SK-N-SH treated with all-trans-retinoic acid at 6 μM for 48 hours (cell line): Measurements from ENCODE around the gene DDIT3.

Experiments used
- ATAC-seq: fragments of 200-7000 bp; cut with Tn5 transposase; 3 replicates; pipeline ENCODE4 v1.9.1; 2020; ENCODE audit warnings: mild to moderate bottlenecking, moderate library complexity
- ARNTL ChIP-seq: fragments of 450-650 bp; formaldehyde crosslinking; IDR thresholded peaks from 2 replicates; pipeline ENCODE4 v1.5.0; 2020; ENCODE audit warnings: low read depth, mild to moderate bottlenecking, moderate library complexity, borderline replicate concordance
- BACH2 ChIP-seq: fragments of 250-450 bp; sonication (Bioruptor Pico); IDR thresholded peaks from 2 replicates; pipeline ENCODE4 v1.9.0; 2021; ENCODE audit warnings: mild to moderate bottlenecking, borderline replicate concordance
- CSDC2 ChIP-seq: fragments of 250-450 bp; sonication (Bioruptor Pico); IDR thresholded peaks from 2 replicates; pipeline ENCODE4 v1.5.0; 2020; ENCODE audit warnings: mild to moderate bottlenecking, moderate library complexity
- ESRRG ChIP-seq: fragments of 250-450 bp; sonication (Bioruptor Pico); IDR thresholded peaks from 2 replicates; pipeline ENCODE4 v1.6.1; 2021; ENCODE audit warnings: mild to moderate bottlenecking
- ISL1 ChIP-seq: fragments of 250-450 bp; sonication (Bioruptor Pico); IDR thresholded peaks from 2 replicates; pipeline ENCODE4 v2.1.2; 2022; ENCODE audit warnings: mild to moderate bottlenecking, moderate library complexity
- OSR1 ChIP-seq: fragments of 250-450 bp; sonication (Bioruptor Pico); IDR thresholded peaks from 2 replicates; pipeline ENCODE4 v1.8.0; 2022; ENCODE audit warnings: moderate library complexity, mild to moderate bottlenecking, inconsistent platforms
- PPARA ChIP-seq: fragments of 250-450 bp; sonication (Bioruptor Pico); IDR thresholded peaks from 2 replicates; pipeline ENCODE4 v1.5.0; 2020; ENCODE audit warnings: mild to moderate bottlenecking, borderline replicate concordance
- RARB ChIP-seq: fragments of 250-450 bp; sonication (Bioruptor Pico); IDR thresholded peaks from 2 replicates; pipeline ENCODE4 v1.8.0; 2021; ENCODE audit warnings: mild to moderate bottlenecking, moderate library complexity
- SNAI2 ChIP-seq: fragments of 250-450 bp; sonication (Bioruptor Pico); IDR thresholded peaks from 2 replicates; pipeline ENCODE4 v1.5.0; 2020; ENCODE audit warnings: mild to moderate bottlenecking, moderate library complexity
- TCF4 ChIP-seq: fragments of 250-450 bp; sonication (Bioruptor Pico); IDR thresholded peaks from 2 replicates; pipeline ENCODE4 v1.8.0; 2021; ENCODE audit warnings: mild to moderate bottlenecking, moderate library complexity, borderline replicate concordance
- TOX ChIP-seq: fragments of 250-450 bp; sonication (Bioruptor Pico); IDR thresholded peaks from 2 replicates; pipeline ENCODE4 v1.8.0; 2021; ENCODE audit warnings: mild to moderate bottlenecking, moderate library complexity, borderline replicate concordance
- ZC3H10 ChIP-seq: fragments of 250-450 bp; sonication (Bioruptor Pico); IDR thresholded peaks from 2 replicates; pipeline ENCODE4 v1.5.1; 2021; ENCODE audit warnings: mild to moderate bottlenecking, moderate library complexity
- ZFP3 ChIP-seq: fragments of 250-450 bp; sonication (Bioruptor Pico); IDR thresholded peaks from 2 replicates; pipeline ENCODE4 v1.5.0; 2020; ENCODE audit warnings: mild to moderate bottlenecking, moderate library complexity
- ZFP30 ChIP-seq: fragments of 450-650 bp; formaldehyde crosslinking; IDR thresholded peaks from 2 replicates; pipeline ENCODE4 v1.5.0; 2022; ENCODE audit warnings: mild to moderate bottlenecking, moderate library complexity
- ZNF565 ChIP-seq: fragments of 450-650 bp; formaldehyde crosslinking; conservative IDR thresholded peaks from 2 replicates; pipeline ENCODE4 v1.5.0; 2020; ENCODE audit warnings: low read depth, mild to moderate bottlenecking, moderate library complexity
- ZNF8 ChIP-seq: fragments of 450-650 bp; formaldehyde crosslinking; IDR thresholded peaks from 2 replicates; pipeline ENCODE4 v1.5.0; 2020; ENCODE audit warnings: mild to moderate bottlenecking, moderate library complexity
- TF ChIP-seq, protein P1 (sequence below): fragments of 250-450 bp; sonication (Bioruptor Pico); IDR thresholded peaks from 2 replicates; pipeline ENCODE4 v1.8.0; 2020; ENCODE audit warnings: mild to moderate bottlenecking, moderate library complexity, borderline replicate concordance
- TF ChIP-seq, protein P2 (sequence below): fragments of 250-450 bp; sonication (Bioruptor Pico); IDR thresholded peaks from 2 replicates; pipeline ENCODE4 v1.5.1; 2021; ENCODE audit warnings: mild to moderate bottlenecking, moderate library complexity
- TF ChIP-seq, protein P3 (sequence below): fragments of 250-450 bp; sonication (Bioruptor Pico); IDR thresholded peaks from 2 replicates; pipeline ENCODE4 v1.5.1; 2020; ENCODE audit warnings: low read depth, mild to moderate bottlenecking, moderate library complexity
- TF ChIP-seq, protein P4 (sequence below): fragments of 250-450 bp; sonication (Bioruptor Pico); IDR thresholded peaks from 2 replicates; pipeline ENCODE4 v1.8.0; 2021; ENCODE audit warnings: low read depth, mild to moderate bottlenecking, moderate library complexity, borderline replicate concordance

DDIT3 gene

DNA sequence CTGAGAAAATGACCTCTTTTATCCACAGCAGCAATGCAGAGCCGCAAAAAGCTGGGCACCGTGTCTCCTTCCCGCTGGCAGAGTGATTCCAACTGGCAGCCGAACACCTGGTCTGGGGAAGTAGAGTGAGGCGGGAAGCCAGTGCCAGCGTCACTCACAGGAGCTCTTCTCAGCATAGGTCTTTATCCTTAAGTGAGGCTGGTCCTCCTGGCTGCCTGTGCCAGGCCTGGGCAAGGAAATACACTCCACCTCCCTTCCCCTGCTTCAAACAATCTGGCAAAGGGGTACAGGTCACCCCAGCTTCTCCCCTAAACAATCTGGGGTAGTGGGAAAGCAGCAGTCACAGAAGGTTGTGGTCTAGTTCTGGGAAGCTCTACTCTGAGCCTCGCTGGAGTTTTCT is 45.5 kb downstream of the DDIT3 start:
- peak; percentile 5; the same call in 1 of the 3 replicates for ATAC-seq

DNA sequence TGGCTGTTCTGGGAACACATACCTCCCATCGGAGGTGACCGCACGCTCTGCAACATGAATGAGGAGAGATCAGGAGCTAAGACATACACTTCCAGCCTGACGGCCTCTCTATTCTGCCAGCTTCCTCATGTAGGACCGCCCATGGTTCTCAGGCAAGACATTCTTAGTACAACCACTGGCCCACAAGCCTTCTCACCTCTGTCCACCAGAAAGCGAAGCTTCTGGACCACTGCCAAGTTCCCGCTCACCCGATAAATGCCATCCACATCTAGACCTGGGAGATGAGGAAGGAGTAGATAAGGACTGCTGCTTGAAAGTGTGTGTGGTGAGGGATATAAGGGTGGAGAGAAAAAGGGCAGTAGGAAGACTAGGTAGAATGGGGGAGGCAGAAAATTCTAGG is 45.9 kb downstream of the DDIT3 start:
- no peak for TF ChIP-seq ARNTL (CRISPR knock-in tag)
- no peak for ATAC-seq

More for the DNA sequence above, 45.5 kb downstream of the DDIT3 start:
- TF ChIP-seq ZNF565 (CRISPR knock-in tag) (no peak), ESRRG (CRISPR knock-in tag) (no peak), ARNTL (CRISPR knock-in tag) (no peak), RARB (CRISPR knock-in tag) (no peak), OSR1 (CRISPR knock-in tag) (no peak), CSDC2 (CRISPR knock-in tag) (no peak), ZNF8 (CRISPR knock-in tag) (no peak), ZC3H10 (CRISPR knock-in tag) (no peak)
- TF ChIP-seq, protein P1, sequence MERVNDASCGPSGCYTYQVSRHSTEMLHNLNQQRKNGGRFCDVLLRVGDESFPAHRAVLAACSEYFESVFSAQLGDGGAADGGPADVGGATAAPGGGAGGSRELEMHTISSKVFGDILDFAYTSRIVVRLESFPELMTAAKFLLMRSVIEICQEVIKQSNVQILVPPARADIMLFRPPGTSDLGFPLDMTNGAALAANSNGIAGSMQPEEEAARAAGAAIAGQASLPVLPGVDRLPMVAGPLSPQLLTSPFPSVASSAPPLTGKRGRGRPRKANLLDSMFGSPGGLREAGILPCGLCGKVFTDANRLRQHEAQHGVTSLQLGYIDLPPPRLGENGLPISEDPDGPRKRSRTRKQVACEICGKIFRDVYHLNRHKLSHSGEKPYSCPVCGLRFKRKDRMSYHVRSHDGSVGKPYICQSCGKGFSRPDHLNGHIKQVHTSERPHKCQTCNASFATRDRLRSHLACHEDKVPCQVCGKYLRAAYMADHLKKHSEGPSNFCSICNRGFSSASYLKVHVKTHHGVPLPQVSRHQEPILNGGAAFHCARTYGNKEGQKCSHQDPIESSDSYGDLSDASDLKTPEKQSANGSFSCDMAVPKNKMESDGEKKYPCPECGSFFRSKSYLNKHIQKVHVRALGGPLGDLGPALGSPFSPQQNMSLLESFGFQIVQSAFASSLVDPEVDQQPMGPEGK (CRISPR knock-in tag) = no peak

DNA sequence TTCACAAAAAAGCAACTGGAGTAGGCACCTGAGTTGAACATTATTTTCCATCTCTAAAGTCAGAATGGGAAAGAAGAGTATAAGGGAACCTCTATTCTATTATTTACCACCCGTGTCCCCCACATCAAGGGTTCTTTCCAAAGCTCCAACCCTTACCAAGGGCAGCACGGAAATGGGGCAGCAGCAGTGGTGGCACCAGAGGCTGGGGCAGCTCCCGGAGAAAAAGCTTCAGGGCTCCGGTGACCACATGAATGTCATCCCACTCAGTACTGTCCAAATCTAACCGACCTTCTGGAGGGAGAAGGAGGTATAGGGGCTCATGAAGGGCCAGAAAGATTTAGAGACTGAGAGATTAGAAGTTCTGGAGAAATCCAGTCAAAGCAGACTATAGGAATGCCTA is 46.4 kb downstream of the DDIT3 start:
- no peak for TF ChIP-seq ARNTL (CRISPR knock-in tag)
- no peak for TF ChIP-seq ZC3H10 (CRISPR knock-in tag)
- no peak for TF ChIP-seq TOX
- TF ChIP-seq OSR1 (CRISPR knock-in tag) = no peak
- no peak for TF ChIP-seq BACH2 (CRISPR knock-in tag)
- TF ChIP-seq, protein P2, sequence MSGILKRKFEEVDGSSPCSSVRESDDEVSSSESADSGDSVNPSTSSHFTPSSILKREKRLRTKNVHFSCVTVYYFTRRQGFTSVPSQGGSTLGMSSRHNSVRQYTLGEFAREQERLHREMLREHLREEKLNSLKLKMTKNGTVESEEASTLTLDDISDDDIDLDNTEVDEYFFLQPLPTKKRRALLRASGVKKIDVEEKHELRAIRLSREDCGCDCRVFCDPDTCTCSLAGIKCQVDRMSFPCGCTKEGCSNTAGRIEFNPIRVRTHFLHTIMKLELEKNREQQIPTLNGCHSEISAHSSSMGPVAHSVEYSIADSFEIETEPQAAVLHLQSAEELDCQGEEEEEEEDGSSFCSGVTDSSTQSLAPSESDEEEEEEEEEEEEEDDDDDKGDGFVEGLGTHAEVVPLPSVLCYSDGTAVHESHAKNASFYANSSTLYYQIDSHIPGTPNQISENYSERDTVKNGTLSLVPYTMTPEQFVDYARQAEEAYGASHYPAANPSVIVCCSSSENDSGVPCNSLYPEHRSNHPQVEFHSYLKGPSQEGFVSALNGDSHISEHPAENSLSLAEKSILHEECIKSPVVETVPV (CRISPR knock-in tag) = no peak
- TF ChIP-seq, protein P3, sequence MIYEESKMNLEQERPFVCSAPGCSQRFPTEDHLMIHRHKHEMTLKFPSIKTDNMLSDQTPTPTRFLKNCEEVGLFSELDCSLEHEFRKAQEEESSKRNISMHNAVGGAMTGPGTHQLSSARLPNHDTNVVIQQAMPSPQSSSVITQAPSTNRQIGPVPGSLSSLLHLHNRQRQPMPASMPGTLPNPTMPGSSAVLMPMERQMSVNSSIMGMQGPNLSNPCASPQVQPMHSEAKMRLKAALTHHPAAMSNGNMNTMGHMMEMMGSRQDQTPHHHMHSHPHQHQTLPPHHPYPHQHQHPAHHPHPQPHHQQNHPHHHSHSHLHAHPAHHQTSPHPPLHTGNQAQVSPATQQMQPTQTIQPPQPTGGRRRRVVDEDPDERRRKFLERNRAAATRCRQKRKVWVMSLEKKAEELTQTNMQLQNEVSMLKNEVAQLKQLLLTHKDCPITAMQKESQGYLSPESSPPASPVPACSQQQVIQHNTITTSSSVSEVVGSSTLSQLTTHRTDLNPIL (CRISPR knock-in tag) = no peak
- no peak for TF ChIP-seq ZFP30 (CRISPR knock-in tag)
- TF ChIP-seq, protein P1 (CRISPR knock-in tag) = no peak
- no peak for TF ChIP-seq TCF4 (CRISPR knock-in tag)
- TF ChIP-seq PPARA = no peak
- TF ChIP-seq SNAI2 (CRISPR knock-in tag) = no peak
- TF ChIP-seq ZNF8 (CRISPR knock-in tag) = no peak
- ATAC-seq = no peak

DNA sequence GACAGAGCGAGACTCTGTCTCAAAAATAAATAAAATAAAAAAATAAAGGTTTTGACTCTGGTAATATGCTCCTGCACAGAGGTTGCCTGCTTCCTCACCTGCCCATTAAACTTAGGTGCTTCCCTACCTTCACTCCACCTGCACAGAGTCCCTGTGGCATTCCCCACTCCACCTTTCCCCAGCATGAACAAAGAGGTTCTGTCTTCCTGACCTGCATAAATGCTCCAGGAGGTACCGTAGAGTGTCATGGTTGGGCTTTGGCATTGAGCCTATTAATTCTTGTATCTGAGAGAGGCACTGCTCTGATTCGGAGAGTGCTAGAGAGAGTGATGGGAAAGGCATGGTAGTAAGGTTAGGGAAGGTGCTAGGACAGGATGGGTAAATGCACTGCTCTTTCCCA is 46.9 kb downstream of the DDIT3 start:
- TF ChIP-seq RARB (CRISPR knock-in tag) (no peak), ZC3H10 (CRISPR knock-in tag) (no peak), ZFP30 (CRISPR knock-in tag) (no peak), ARNTL (CRISPR knock-in tag) (no peak), ZFP3 (no peak), ISL1 (no peak), TOX (no peak), SNAI2 (CRISPR knock-in tag) (no peak), OSR1 (CRISPR knock-in tag) (no peak), ESRRG (CRISPR knock-in tag) (no peak), ZNF565 (CRISPR knock-in tag) (no peak), BACH2 (CRISPR knock-in tag) (no peak)
- TF ChIP-seq, protein P2 (CRISPR knock-in tag) = no peak
- TF ChIP-seq, protein P4, sequence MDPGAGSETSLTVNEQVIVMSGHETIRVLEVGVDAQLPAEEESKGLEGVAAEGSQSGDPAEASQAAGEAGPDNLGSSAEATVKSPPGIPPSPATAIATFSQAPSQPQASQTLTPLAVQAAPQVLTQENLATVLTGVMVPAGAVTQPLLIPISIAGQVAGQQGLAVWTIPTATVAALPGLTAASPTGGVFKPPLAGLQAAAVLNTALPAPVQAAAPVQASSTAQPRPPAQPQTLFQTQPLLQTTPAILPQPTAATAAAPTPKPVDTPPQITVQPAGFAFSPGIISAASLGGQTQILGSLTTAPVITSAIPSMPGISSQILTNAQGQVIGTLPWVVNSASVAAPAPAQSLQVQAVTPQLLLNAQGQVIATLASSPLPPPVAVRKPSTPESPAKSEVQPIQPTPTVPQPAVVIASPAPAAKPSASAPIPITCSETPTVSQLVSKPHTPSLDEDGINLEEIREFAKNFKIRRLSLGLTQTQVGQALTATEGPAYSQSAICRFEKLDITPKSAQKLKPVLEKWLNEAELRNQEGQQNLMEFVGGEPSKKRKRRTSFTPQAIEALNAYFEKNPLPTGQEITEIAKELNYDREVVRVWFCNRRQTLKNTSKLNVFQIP (CRISPR knock-in tag) = no peak
- no peak for ATAC-seq
